HCT116 (cell line): ENCODE data around the gene CATSPER4. TPM values are rescaled to one million over a fixed set of nuclear protein-coding genes. Genes with fewer than 3 reads are reported as not detected.

ENCODE experiments used
- ATAC-seq: fragments of 200-7000 bp; cut with Tn5 transposase; 2 replicates; pipeline ENCODE4 v1.9.1; 2020; ENCODE audit warnings: mild to moderate bottlenecking, moderate library complexity
- BruUV-seq: library from RNA; stranded (reverse); fragments of 400-500 nt; replicated peaks from 2 replicates; lab custom pipeline; 2021; lab: Mats Ljungman, UMichigan
- CTCF ChIA-PET: fragments of 300-600 bp; sonication (Branson Sonifier 250); formaldehyde crosslinking; loops from one replicate; lab custom pipeline; 2021; ENCODE audit warnings: antibody characterized with exemption; lab: Charles Lee
- POLR2A ChIA-PET: fragments of 300-600, 350-600 bp; sonication (Branson Sonifier 250); formaldehyde crosslinking; loops from one replicate; lab custom pipeline; 2021; ENCODE audit warnings: antibody characterized with exemption; lab: Charles Lee
- RAD21 ChIA-PET, 2 experiments: fragments of 300-600 bp; sonication (Branson Sonifier 250); formaldehyde crosslinking; loops; one replicate each; lab custom pipeline; 2023; ENCODE audit warnings: low total read pairs in 2 of 2; ENCODE audit not compliant: uncharacterized antibody in 2 of 2, unreplicated experiment in 2 of 2, low non-redundant PET in 1 of 2; lab: Charles Lee
- DNase-seq: peaks from one replicate; pipeline ENCODE4 v3.0.0-alpha.2; 2010; ENCODE audit warnings: low read depth, low spot score
- H2AFZ ChIP-seq: fragments of 200-600 bp; shearing (Covaris generic), sonication (generic); 2 replicates; pipeline ENCODE4 v1.6.1; 2017; ENCODE audit warnings: low read depth, mixed run types, mixed read lengths, antibody characterized with exemption, low read length; ENCODE audit not compliant: poor library complexity, severe bottlenecking
- H3K27ac ChIP-seq: 2 replicates; pipeline ENCODE4 v1.5.1; 2012; ENCODE audit warnings: low read depth, low read length
- H3K27me3 ChIP-seq: fragments of 200-600 bp; sonication (generic); 2 replicates; pipeline ENCODE4 v1.6.1; 2016; ENCODE audit warnings: mixed run types, low read length, mixed read lengths; ENCODE audit not compliant: insufficient read depth
- H3K36me3 ChIP-seq, 2 experiments: fragments of 200-500 bp in 1 of 2; fragments of 200-600 bp in 1 of 2; sonication (Bioruptor generic) in 1 of 2; sonication (generic) in 1 of 2; 2 replicates each; pipeline versions ENCODE4 v1.5.1 to v1.6.1; 2014 to 2016; ENCODE audit warnings: low read length in 2 of 2, inconsistent platforms in 1 of 2, mixed read lengths in 1 of 2, mixed run types in 1 of 2; ENCODE audit not compliant: insufficient read depth in 2 of 2, control insufficient read depth in 1 of 2
- H3K4me1 ChIP-seq, 2 experiments: fragments of 200-600 bp in 1 of 2; sonication (generic) in 1 of 2; 2 replicates each; pipeline versions ENCODE4 v1.5.1 to v1.6.1; 2012 to 2017; ENCODE audit warnings: low read length in 2 of 2, inconsistent platforms in 1 of 2, mild to moderate bottlenecking in 1 of 2, mixed read lengths in 1 of 2, mixed run types in 1 of 2, moderate library complexity in 1 of 2; ENCODE audit not compliant: insufficient read depth in 2 of 2, control insufficient read depth in 1 of 2
- H3K4me2 ChIP-seq: fragments of 200-600 bp; sonication (generic); 2 replicates; pipeline ENCODE4 v1.6.1; 2017; ENCODE audit warnings: mixed run types, low read length, mixed read lengths
- H3K4me3 ChIP-seq, 2 experiments: fragments of 200-600 bp in 1 of 2; sonication (generic) in 1 of 2; replicated peaks in 1 of 2; 2 replicates each; pipeline ENCODE4 v1.5.1; 2011 to 2016; ENCODE audit warnings: low read length in 2 of 2, control low read depth in 1 of 2, low read depth in 1 of 2, mild to moderate bottlenecking in 1 of 2, mixed read lengths in 1 of 2, mixed run types in 1 of 2
- H3K79me2 ChIP-seq: fragments of 200-600 bp; sonication (generic); 2 replicates; pipeline ENCODE4 v1.6.1; 2017; ENCODE audit warnings: mild to moderate bottlenecking, mixed run types, low read length, moderate library complexity, mixed read lengths; ENCODE audit not compliant: insufficient read depth
- H3K9ac ChIP-seq: fragments of 200-600 bp; sonication (generic); 2 replicates; pipeline ENCODE4 v1.6.1; 2016; ENCODE audit warnings: low read length, mixed read lengths
- H3K9me2 ChIP-seq: fragments of 200-600 bp; sonication (generic), shearing (Covaris generic); 2 replicates; pipeline ENCODE4 v1.6.1; 2017; ENCODE audit warnings: mixed run types, mild to moderate bottlenecking, moderate library complexity; ENCODE audit not compliant: insufficient read depth
- H3K9me3 ChIP-seq, 2 experiments: fragments of 200-500 bp in 1 of 2; fragments of 200-600 bp in 1 of 2; sonication (Bioruptor generic) in 1 of 2; sonication (generic) in 1 of 2; 2 replicates each; pipeline ENCODE4 v1.6.1; 2014 to 2017; ENCODE audit warnings: low read length in 2 of 2, mixed read lengths in 2 of 2, inconsistent platforms in 1 of 2, low read depth in 1 of 2, mild to moderate bottlenecking in 1 of 2, mixed run types in 1 of 2, moderate library complexity in 1 of 2; ENCODE audit not compliant: control insufficient read depth in 1 of 2, insufficient read depth in 1 of 2
- H4K20me1 ChIP-seq: fragments of 200-600 bp; sonication (generic), shearing (Covaris generic); 2 replicates; pipeline ENCODE4 v1.6.1; 2017; ENCODE audit warnings: mixed run types, mild to moderate bottlenecking, moderate library complexity; ENCODE audit not compliant: insufficient read depth
- CEBPB ChIP-seq: IDR thresholded peaks from 2 replicates; pipeline ENCODE4 v1.6.1; 2012; ENCODE audit warnings: low read depth
- CTCF ChIP-seq, 3 experiments: fragments of 200-600 bp in 1 of 3; sonication (generic) in 1 of 3; IDR thresholded peaks in 2 of 3; conservative IDR thresholded peaks in 1 of 3; 2 replicates each; pipeline ENCODE4 v1.5.1; 2012 to 2017; ENCODE audit warnings: low read depth in 2 of 3, low read length in 2 of 3, antibody characterized with exemption in 1 of 3, borderline replicate concordance in 1 of 3, control low read depth in 1 of 3, mild to moderate bottlenecking in 1 of 3, mixed read lengths in 1 of 3, mixed run types in 1 of 3, moderate library complexity in 1 of 3; ENCODE audit not compliant: insufficient read depth in 1 of 3
- EGR1 ChIP-seq: IDR thresholded peaks from 2 replicates; pipeline ENCODE4 v1.6.1; 2012; ENCODE audit warnings: low read depth
- EZH2phosphoT487 ChIP-seq: fragments of 200-600 bp; IDR thresholded peaks from 2 replicates; pipeline ENCODE4 v1.6.1; 2018; ENCODE audit warnings: antibody characterized with exemption, borderline replicate concordance
- JUND ChIP-seq: IDR thresholded peaks from 2 replicates; pipeline ENCODE4 v1.6.1; 2012
- RAD21 ChIP-seq: IDR thresholded peaks from 2 replicates; pipeline ENCODE4 v1.6.1; 2012; ENCODE audit warnings: low read depth, mild to moderate bottlenecking
- REST ChIP-seq: IDR thresholded peaks from 2 replicates; pipeline ENCODE4 v1.6.1; 2012; ENCODE audit warnings: low read depth
- SP1 ChIP-seq: IDR thresholded peaks from 2 replicates; pipeline ENCODE4 v1.6.1; 2012; ENCODE audit warnings: low read depth
- SRF ChIP-seq: IDR thresholded peaks from 2 replicates; pipeline ENCODE4 v1.6.1; 2012; ENCODE audit warnings: low read depth
- TCF7L2 ChIP-seq: IDR thresholded peaks from 2 replicates; pipeline ENCODE4 v1.7.0; 2011; ENCODE audit warnings: borderline replicate concordance, inconsistent platforms; ENCODE audit not compliant: insufficient read depth, insufficient read length; ENCODE audit errors: extremely low read depth
- YY1 ChIP-seq: IDR thresholded peaks from 2 replicates; pipeline ENCODE4 v1.6.1; 2011; ENCODE audit warnings: low read length, low read depth, moderate library complexity, mild to moderate bottlenecking; ENCODE audit not compliant: insufficient replicate concordance; ENCODE audit errors: extremely low read depth
- ZBTB33 ChIP-seq: IDR thresholded peaks from 2 replicates; pipeline ENCODE4 v1.6.1; 2011; ENCODE audit warnings: mild to moderate bottlenecking, low read length, moderate library complexity; ENCODE audit not compliant: insufficient replicate concordance; ENCODE audit errors: extremely low read depth
- intact Hi-C: fragments of 100-400 bp; cut with micrococcal nuclease; formaldehyde crosslinking; loops from 2 replicates; pipeline ENCODE4 v1.10.0; 2022
- total RNA-seq: library from RNA; stranded (reverse); gene quantifications from one replicate; pipeline ENCODE4 v1.2.1, GENCODE V29; 2021; ENCODE audit not compliant: unreplicated experiment
- TF ChIP-seq, protein P1 (sequence below): IDR thresholded peaks from 2 replicates; pipeline ENCODE4 v1.6.1; 2012
- TF ChIP-seq, protein P2 (sequence below): IDR thresholded peaks from 2 replicates; pipeline ENCODE4 v1.6.1; 2012

Gene CATSPER4
- total RNA-seq, 1 experiment from 2014 or later: not detected

GRCh38 chr1:26181586-26182382 is 8.6 kb upstream of the CATSPER4 start:
- no peak overlapping the region for H3K4me2 ChIP-seq
- no peak overlapping the region for H3K4me3 ChIP-seq
- no peaks in the 10 kb centered on the region for H3K9me2 ChIP-seq
- no peaks in the 10 kb centered on the region for H3K9me3 ChIP-seq
- BruUV-seq: no TSS peak
- peaks cover 7% of the 10 kb centered on the region; the same call in 1 of the 2 replicates for H3K79me2 ChIP-seq
- intact Hi-C loops: no loop called here
- ChIA-PET POLR2A (no interaction called here), CTCF (no interaction called here), RAD21 (no interaction called here)
- no peaks in the 10 kb centered on the region; a peak in 1 of 4 replicates for H3K36me3 ChIP-seq
- TF ChIP-seq, protein P1, sequence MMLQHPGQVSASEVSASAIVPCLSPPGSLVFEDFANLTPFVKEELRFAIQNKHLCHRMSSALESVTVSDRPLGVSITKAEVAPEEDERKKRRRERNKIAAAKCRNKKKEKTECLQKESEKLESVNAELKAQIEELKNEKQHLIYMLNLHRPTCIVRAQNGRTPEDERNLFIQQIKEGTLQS: no peak
- TF ChIP-seq SP1 (no peak), CTCF (IDR thresholded peaks at IDR 0.05 in 2 of 3, conservative IDR thresholded peaks at IDR 0.05 in 1 of 3; ENCODE audit: borderline replicate concordance in 1 of 3, insufficient read depth in 1 of 3, low read depth in 2 of 3, low read length in 2 of 3) (no peak), EGR1 (no peak), TCF7L2 (no peak), RAD21 (no peak), EZH2phosphoT487 (no peak), CEBPB (no peak), SRF (no peak), JUND (no peak), ZBTB33 (no peak), YY1 (no peak), REST (no peak)
- TF ChIP-seq, protein P2, sequence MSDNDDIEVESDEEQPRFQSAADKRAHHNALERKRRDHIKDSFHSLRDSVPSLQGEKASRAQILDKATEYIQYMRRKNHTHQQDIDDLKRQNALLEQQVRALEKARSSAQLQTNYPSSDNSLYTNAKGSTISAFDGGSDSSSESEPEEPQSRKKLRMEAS: no peak
- no peaks in the 10 kb centered on the region for H3K27me3 ChIP-seq
- H4K20me1 ChIP-seq: no peaks in the 10 kb centered on the region
- H3K9ac ChIP-seq: no peak overlapping the region
- peaks cover 11 to 22% of the 10 kb centered on the region in 2 experiments for H3K4me1 ChIP-seq
- DNase-seq (no peak), ATAC-seq (no peak)
- H2AFZ ChIP-seq: no peak overlapping the region
- H3K27ac ChIP-seq: no peak overlapping the region
